Stomach (tissue), 9 donors: ENCODE measurements around the gene GLIPR1. TPM values are rescaled to one million over a fixed set of nuclear protein-coding genes. Genes with fewer than 3 reads are reported as not detected.
"Not testable (repeated sequence)": the region's sequence is repeated elsewhere in the genome, so short reads cannot be mapped to it uniquely, and the experiment has no call there.

Experiments used
- DNase-seq, 2 donors: peaks; one replicate each; pipeline versions ENCODE4 v3.0.0 to v3.0.0-alpha.2; 2013 to 2019
- H3K27ac ChIP-seq, 5 donors: fragments of 200-600 bp in 4 of 5; sonication (generic) in 4 of 5; one replicate each; pipeline ENCODE4 v1.5.1; 2013 to 2019; ENCODE audit warnings: mild to moderate bottlenecking in 1 of 5, moderate library complexity in 1 of 5
- H3K27me3 ChIP-seq, 3 donors: fragments of 200-600 bp; sonication (generic); one replicate each; pipeline ENCODE4 v1.5.1; 2017 to 2019; ENCODE audit warnings: mixed run types in 1 of 3
- H3K36me3 ChIP-seq, 4 donors: fragments of 200-600 bp; sonication (generic); 1 replicate in 3 of 4; 2 replicates in 1 of 4; pipeline ENCODE4 v1.5.1; 2016 to 2019
- H3K4me1 ChIP-seq, 4 donors: fragments of 200-600 bp; sonication (generic); one replicate each; pipeline ENCODE4 v1.5.1; 2016 to 2019
- H3K4me3 ChIP-seq, 4 donors: fragments of 200-600 bp; sonication (generic) in 3 of 4; one replicate each; pipeline ENCODE4 v1.5.1; 2016 to 2019; ENCODE audit warnings: mild to moderate bottlenecking in 1 of 4
- H3K9me3 ChIP-seq, 4 donors: fragments of 200-600 bp; sonication (generic); one replicate each; pipeline ENCODE4 v1.5.1; 2016 to 2019
- CTCF ChIP-seq, 7 experiments: fragments of 450-650 bp in 4 of 7; fragments of 200-600 bp in 3 of 7; sonication (generic) in 3 of 7; IDR thresholded peaks; one replicate each; pipeline ENCODE4 v1.5.1; 2016 to 2019; ENCODE audit warnings: antibody characterized with exemption in 7 of 7, control low read depth in 2 of 7, mild to moderate bottlenecking in 1 of 7
- EP300 ChIP-seq: sonication (generic); formaldehyde crosslinking; IDR thresholded peaks from one replicate; pipeline ENCODE4 v1.6.1; 2017; ENCODE audit warnings: antibody characterized with exemption
- POLR2A ChIP-seq, 4 donors: fragments of 450-650 bp; IDR thresholded peaks; one replicate each; pipeline ENCODE4 v1.6.1; 2016; ENCODE audit warnings: antibody characterized with exemption in 4 of 4, control low read depth in 2 of 4, mild to moderate bottlenecking in 1 of 4, moderate library complexity in 1 of 4
- POLR2AphosphoS5 ChIP-seq, 3 donors: sonication (generic); formaldehyde crosslinking; IDR thresholded peaks; one replicate each; pipeline ENCODE4 v1.6.1; 2016; ENCODE audit warnings: antibody characterized with exemption in 3 of 3
- WGBS, 5 donors: extraction: QIAGEN DNeasy Blood & Tissue Kit in 3 of 5; methylation state at CpG; one replicate each; pipeline versions ENCODE4 v1.1.5 to v1.1.7; 2013 to 2018; 5-methylcytosine and 5-hydroxymethylcytosine counted together
- intact Hi-C: fragments of 100-400 bp; cut with DNase I; formaldehyde crosslinking; loops from one replicate; pipeline ENCODE4 v1.15.1; 2023; ENCODE audit warnings: low total_unique reads
- polyA plus RNA-seq, 3 donors: library from polyadenylated mRNA; stranded (reverse); fragments of 200-250 nt; gene quantifications; one replicate each; pipeline ENCODE4 v1.2.3, GENCODE V29; 2013
- total RNA-seq, 5 donors: library from RNA; depleted of rRNA; stranded (reverse); fragments of >200 nt; gene quantifications; one replicate each; pipeline versions ENCODE4 v1.1.0 to v1.2.3, GENCODE V29; 2014 to 2016
- donor health status: healthy with polysubstance abuse.
- donor health status: Bipolar disorder and iron deficiency.
- donor health status: healthy.

The GLIPR1 gene
- total and polyA plus RNA-seq, 8 donors, result 0.87 to 9.0 (median 4.5) TPM

- TF ChIP-seq POLR2A (IDR thresholded peaks at IDR 0.05), result no peak
- no peak for TF ChIP-seq EP300
- no peak for TF ChIP-seq CTCF (IDR thresholded peaks at IDR 0.05)
- TF ChIP-seq POLR2AphosphoS5 (IDR thresholded peaks at IDR 0.05), result no peak
- H3K27ac ChIP-seq, result no peak overlapping the region
- no peaks in the 10 kb centered on the region for H3K36me3 ChIP-seq
- no peak overlapping the region for H3K4me3 ChIP-seq
- DNase-seq, result no peak
- H3K9me3 ChIP-seq, result peaks cover 0 to 15% (median 0%) of the 10 kb centered on the region in 4 donors
- 43 to 68% (median 53%) methylated on average over 3 of the region's 3 CpGs for WGBS, 5 donors
- intact Hi-C loops, result no loop called here
- no peaks in the 10 kb centered on the region for H3K27me3 ChIP-seq
- H3K4me1 ChIP-seq, result no peaks in the 10 kb centered on the region
Measured at GRCh38 chr12:75443709-75444108, 36.8 kb upstream of the GLIPR1 start.

DNA sequence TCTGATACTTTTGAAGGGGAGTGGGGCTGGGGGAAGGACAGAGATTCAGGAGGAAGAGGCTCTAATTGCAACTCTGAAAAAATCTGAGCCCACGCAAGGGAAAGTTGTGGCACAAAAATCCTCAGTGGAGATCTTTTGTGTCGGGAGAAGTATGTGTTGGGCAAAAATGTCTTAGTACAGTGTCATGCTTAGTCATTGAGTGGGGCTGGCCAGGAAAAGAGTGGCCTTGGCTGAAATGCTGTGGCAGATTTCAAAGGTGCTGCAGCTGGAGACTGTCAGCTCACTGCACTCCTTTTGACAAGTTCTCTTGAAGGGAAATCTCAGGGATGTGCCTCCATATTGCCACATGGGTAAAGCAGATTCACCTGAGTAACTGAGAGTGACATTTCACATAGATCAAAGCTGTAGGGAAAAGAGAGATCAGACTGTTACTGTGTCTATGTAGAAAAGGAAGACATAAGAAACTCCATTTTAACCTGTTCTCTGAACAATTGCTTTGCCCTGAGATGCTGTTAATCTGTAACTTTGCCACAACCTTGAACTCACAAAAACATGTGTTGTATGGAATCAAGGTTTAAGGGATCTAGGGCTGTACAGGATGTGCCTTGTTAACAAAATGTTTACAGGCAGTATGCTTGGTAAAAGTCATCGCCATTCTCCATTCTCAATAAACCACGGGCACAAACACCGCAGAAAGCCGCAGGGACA lies 36.0 kb upstream of the GLIPR1 start:
- 84 to 90% (median 87%) methylated on average over 6 of the region's 6 CpGs for WGBS, 5 donors
- DNase-seq, result no peak
- peaks cover 0 to 14% (median 0%) of the 10 kb centered on the region in 4 donors for H3K9me3 ChIP-seq
- H3K4me3 ChIP-seq, result no peak overlapping the region
- no peaks in the 10 kb centered on the region for H3K4me1 ChIP-seq
- TF ChIP-seq POLR2A (IDR thresholded peaks at IDR 0.05), result no peak
- no peak for TF ChIP-seq CTCF (IDR thresholded peaks at IDR 0.05)
- TF ChIP-seq EP300, result no peak
- TF ChIP-seq POLR2AphosphoS5 (IDR thresholded peaks at IDR 0.05), result no peak
- no peaks in the 10 kb centered on the region for H3K27me3 ChIP-seq
- H3K36me3 ChIP-seq, result no peaks in the 10 kb centered on the region
- intact Hi-C loops, result no loop called here
- no peak overlapping the region for H3K27ac ChIP-seq

DNA sequence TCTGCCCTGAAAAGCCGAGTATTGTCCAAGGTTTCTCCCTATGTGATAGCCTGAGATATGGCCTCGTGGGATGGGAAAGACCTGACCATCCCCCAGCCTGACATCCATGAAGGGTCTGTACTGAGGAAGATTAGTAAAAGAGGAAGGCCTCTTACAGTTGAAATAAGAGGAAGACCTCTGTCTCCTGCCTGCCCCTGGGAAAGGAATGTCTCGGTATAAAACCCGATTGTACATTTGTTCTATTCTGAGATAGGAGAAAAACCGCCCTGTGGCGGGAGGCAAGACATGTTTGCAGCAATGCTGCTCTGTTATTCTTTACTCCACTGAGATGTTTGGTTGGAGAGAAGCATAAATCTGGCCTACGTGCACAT lies 35.4 kb upstream of the GLIPR1 start:
- intact Hi-C loops, H3K27ac ChIP-seq, H3K4me1 ChIP-seq, H3K27me3 ChIP-seq, DNase-seq, H3K36me3 ChIP-seq, H3K4me3 ChIP-seq: not testable (repeated sequence)
- 66 to 76% (median 71%) methylated on average over 7 of the region's 7 CpGs for WGBS, 5 donors
- H3K9me3 ChIP-seq, result peaks cover 0 to 14% (median 0%) of the 10 kb centered on the region in 4 donors

GRCh38 chr12:75446857-75447256 lies 33.7 kb upstream of the GLIPR1 start:
- Histone ChIP-seq H3K4me1 (no peaks in the 10 kb centered on the region), H3K9me3 (peaks cover 0 to 3% (median 0%) of the 10 kb centered on the region in 4 donors), H3K27ac (no peak overlapping the region), H3K4me3 (no peak overlapping the region), H3K36me3 (no peaks in the 10 kb centered on the region), H3K27me3 (no peaks in the 10 kb centered on the region)
- intact Hi-C loops, result no loop called here
- no peak for TF ChIP-seq CTCF (IDR thresholded peaks at IDR 0.05)
- DNase-seq, result no peak

DNA sequence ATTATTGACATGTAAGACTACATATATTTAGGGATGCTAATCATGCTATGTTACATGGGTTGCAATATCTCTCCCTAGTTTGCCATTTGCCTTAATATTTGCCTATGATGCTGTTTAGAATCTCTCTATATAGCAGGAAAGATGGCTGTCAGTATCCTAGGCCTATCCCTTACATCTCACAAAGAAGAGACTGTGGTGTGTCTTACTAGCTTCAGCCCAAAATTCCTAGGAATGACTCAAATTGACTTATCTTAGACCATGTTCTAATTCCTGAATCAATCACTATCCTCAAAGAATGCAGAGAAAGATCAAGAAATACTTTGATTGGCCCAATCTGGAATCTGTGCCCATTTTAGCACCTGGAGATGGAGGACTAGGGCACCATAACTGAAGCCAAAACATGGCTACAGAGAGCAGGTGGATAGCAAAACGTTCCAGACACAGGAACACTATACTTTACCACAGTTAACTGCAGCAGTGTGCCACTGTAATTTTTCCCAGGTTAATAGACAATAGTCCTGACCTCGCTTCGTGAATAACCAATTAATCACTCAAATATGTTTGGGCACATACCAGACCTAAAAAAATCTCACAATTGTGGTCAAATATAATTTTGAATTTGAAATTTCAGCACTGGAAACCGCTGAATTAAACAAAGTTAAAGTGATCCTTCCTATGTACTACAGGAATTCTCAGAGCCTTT lies 32.7 kb upstream of the GLIPR1 start:
- Histone ChIP-seq H3K9me3 (no peaks in the 10 kb centered on the region), H3K4me3 (no peak overlapping the region), H3K27me3 (no peaks in the 10 kb centered on the region), H3K27ac (no peak overlapping the region), H3K4me1 (no peaks in the 10 kb centered on the region), H3K36me3 (no peaks in the 10 kb centered on the region)
- TF ChIP-seq CTCF (IDR thresholded peaks at IDR 0.05) (no peak), EP300 (no peak), POLR2AphosphoS5 (IDR thresholded peaks at IDR 0.05) (no peak), POLR2A (IDR thresholded peaks at IDR 0.05) (no peak)
- intact Hi-C loops, result no loop called here
- 72 to 80% (median 74%) methylated on average over 4 of the region's 4 CpGs for WGBS, 5 donors
- no peak for DNase-seq
